Stimulated activated CD4-positive, alpha-beta T cell treated with anti-CD3 and anti-CD28 coated beads, Interleukin-4, amount 100 ng/mL, for 48 hours (primary cell): ENCODE data around the gene ZNF580.

Source experiments
- DNase-seq, 2 donors: peaks; one replicate each; pipeline ENCODE4 v3.0.0-alpha.2; 2020; ENCODE audit warnings: low read depth in 2 of 2

The ZNF580 gene

DNA sequence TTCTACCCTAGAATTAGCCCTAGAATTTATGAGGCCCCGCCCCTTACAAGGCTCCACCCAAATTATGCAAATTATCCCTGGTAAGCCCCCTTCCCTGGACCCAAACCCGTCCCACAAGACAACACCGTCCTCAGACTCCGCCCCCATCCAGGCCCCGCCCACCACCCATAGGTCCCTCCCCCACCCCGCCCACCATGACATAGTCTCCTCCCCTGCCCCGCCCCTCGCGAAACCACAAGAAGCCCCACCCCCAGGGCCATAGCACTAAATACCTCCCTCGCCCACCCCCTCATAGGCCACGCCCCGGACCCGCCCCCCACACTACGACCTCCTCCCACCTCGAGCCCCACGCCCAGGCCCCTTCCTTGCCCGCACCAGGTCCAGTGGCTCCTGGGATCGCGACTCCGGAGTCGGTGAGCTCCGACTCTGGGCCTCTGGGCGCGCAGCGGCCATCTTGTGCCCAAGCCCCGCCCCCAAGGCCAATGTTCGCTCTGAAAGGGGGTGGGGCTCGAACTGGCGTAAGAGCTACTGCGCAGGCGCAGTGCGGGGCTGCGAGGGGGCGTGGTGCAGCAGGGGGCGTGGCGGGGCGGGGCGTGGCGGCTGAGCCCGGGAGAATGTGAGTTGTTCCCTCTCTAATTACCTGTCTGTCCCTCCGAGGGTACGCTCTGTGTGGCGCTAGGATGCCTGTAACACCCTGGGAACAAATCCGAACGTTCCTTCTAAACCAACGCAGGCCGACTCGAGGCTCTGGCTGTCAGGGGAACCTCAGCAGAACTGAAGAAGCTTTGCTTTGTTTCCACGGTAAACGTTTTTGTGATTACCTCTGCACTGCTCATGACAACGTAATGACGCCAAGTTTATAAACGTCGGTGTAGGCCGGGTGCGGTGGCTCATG lies 16.4 kb upstream of the ZNF580 start, which contains the start of gene ZNF784:
ZNF784 (minus strand) TSS at position 458 of the 895 bp plus-strand sequence; CDS start at position 453, 5 bp downstream.
- peak; percentile 89 to 95 for DNase-seq

GRCh38 chr19:55625004-55625326 lies 15.8 kb upstream of the ZNF580 start:
- DNase-seq: no peak

- peak in 1 of 2 donors; percentile 48 for DNase-seq
Measured at GRCh38 chr19:55626350-55626749, 14.5 kb upstream of the ZNF580 start.

GRCh38 chr19:55632463-55632834 lies 8.4 kb upstream of the ZNF580 start:
- DNase-seq: peak; percentile 86

GRCh38 chr19:55633861-55634260 lies 6.9 kb upstream of the ZNF580 start:
- no peak for DNase-seq

DNA sequence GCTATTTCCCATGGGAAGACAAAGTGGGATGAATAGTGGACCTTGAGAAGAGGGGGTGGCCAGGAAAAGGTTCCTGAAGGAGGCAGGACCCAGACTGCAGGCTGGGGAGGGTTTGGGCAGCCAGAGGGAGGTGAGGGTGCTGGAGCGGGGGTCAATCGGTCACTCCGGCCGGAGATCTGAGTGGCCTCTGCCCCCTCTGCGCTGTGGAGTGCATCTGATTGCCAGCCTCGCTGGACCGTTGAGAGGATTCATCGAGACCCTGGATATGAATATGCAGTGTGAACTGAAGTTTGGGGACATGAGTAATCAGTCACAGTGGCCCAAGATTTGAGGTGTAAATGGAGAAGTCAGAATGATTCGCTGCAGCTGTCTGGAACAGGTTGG lies 5.5 kb upstream of the ZNF580 start:
- DNase-seq: no peak

- DNase-seq: no peak
Measured at GRCh38 chr19:55635856-55636440, 4.9 kb upstream of the ZNF580 start.

- DNase-seq: no peak
Measured at GRCh38 chr19:55636723-55637122, 4.1 kb upstream of the ZNF580 start.

- DNase-seq: no peak
Measured at GRCh38 chr19:55637534-55637933, 3.3 kb upstream of the ZNF580 start.

- peak; percentile 46 to 56 for DNase-seq
Measured at GRCh38 chr19:55638864-55639359, 1.9 kb upstream of the ZNF580 start.

- DNase-seq: peak; percentile 65 to 66
Measured at GRCh38 chr19:55640043-55640576, 692 bp upstream of the ZNF580 start.

DNA sequence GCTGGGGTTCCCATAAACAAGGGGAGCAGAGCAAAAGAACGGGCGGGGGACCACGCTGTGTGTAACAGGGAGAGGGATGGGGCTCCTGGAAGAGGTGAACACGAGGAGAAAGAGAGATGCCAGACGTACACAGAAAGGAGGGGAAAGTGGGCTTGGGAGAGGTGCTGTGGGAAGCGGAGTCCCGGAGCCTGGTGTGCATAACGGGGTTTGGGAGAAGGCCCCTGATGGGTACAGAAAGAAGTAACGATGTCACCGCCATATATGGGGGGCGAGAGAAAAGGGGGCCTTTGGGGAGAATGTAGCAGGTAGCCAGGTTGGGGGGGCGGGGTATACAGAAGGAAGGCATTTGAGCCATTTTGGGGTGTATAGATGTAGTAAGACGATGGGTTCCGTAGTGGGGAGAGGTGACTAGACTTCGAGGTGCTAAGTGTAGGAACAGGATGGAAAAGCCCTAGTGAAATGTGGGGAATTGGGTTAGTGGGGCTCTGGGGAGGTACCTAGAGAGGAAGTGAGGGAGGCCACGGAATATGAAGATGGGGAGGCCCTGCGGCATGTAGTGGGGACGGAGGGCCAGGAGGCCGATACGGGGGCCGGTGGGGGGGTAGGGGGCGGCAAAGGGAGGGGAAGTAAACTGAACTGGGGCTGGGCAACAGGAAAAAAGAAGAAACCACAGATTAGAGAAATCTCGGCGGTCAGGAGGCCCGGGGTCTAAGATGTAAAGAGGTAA lies 787 bp downstream of the ZNF580 start:
- no peak for DNase-seq

- DNase-seq: peak in 1 of 2 donors; percentile 30
Measured at GRCh38 chr19:55642153-55643002, 1.6 kb downstream of the ZNF580 start.

GRCh38 chr19:55643003-55643886 lies 2.4 kb downstream of the ZNF580 start, which contains the start of gene ZNF581:
TSS of gene ZNF581 (plus strand) at chr19:55643649. CDS start at chr19:55644572, 923 bp downstream.
- DNase-seq: peak; percentile 76 to 79

DNA sequence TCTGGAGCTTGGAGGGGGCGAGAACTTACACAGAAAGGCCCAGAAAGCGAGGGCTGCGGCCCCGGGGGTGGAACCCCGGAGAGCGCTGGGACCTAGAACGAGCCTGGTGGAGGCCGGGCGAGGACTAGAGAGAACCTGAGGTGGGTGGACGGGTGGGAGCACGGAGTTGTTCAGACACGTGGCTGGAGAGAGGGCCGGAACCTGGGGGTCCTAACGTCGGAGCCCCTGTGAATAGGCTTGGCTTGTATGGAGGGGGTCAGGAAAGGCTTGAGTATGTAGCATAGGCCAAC lies 3.0 kb downstream of the ZNF580 start:
- DNase-seq: no peak

- DNase-seq: no peak
Measured at GRCh38 chr19:55644191-55644833, 3.5 kb downstream of the ZNF580 start.

DNA sequence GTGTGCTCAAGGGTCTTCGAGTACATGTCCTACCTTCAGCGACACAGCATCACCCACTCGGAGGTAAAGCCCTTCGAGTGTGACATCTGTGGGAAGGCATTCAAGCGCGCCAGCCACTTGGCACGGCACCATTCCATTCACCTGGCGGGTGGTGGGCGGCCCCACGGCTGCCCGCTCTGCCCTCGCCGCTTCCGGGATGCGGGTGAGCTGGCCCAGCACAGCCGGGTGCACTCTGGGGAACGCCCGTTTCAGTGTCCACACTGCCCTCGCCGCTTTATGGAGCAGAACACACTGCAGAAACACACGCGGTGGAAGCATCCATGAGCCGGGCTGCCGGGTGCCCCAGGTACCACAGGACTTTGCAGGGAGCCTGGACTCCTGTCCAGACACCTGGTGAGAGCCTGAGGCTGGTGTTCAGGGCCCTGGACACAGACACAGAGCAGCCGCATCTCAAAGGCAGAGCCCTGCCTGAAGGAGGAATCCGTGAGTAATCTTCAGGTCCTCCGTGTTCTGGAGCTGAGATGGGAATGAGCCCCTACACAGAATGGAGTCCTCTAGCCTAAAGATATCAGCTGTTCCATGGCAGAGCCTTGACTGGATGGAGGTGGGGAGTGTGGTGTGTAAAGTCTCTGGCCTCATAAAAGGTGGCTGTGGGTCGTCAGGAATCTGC lies 4.2 kb downstream of the ZNF580 start:
- no peak for DNase-seq

DNA sequence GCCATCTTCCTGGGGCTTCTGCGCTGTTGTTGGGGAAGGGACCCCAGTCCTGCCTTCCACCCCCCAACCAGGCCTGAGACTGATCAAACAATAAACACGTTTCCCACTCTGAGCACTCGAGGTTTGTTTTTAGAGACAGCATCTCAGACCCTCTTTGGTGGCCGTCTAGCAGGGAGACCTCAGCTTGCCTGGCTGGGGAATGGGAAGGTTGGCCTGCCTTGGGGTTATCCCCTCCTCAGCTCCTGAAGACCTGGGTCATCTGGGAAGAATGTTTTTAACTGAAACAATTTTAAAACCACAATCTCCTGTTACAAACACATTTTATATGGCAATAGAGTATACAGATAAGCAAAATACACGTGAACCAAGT lies 4.7 kb downstream of the ZNF580 start:
- no peak for DNase-seq
